HG03442 (cell line): ENCODE measurements around the gene FAM186B.
A peak's percentile ranks its signal among the peaks of the same experiment; 100 is the strongest.

ENCODE experiments used
- ATAC-seq: cut with Tn5 transposase; IDR thresholded peaks from one replicate; pipeline ENCODE4 v1.9.1; 2021; ENCODE audit warnings: mild to moderate bottlenecking, moderate library complexity; ENCODE audit not compliant: unreplicated experiment

Gene FAM186B

GRCh38 chr12:49540229-49541139 lies 65.0 kb downstream of the FAM186B start:
- ATAC-seq = no peak

GRCh38 chr12:49539406-49540228 lies 65.8 kb downstream of the FAM186B start:
- no peak for ATAC-seq

- ATAC-seq = peak; percentile 41
Measured at GRCh38 chr12:49538510-49539403, 66.7 kb downstream of the FAM186B start, which contains the start of gene KCNH3. TSS of gene KCNH3 (plus strand) at chr12:49539030. CDS start at chr12:49539417, 387 bp downstream.

GRCh38 chr12:49537752-49538509 lies 67.5 kb downstream of the FAM186B start:
- ATAC-seq = no peak
